Keratinocyte (primary cell): Measurements from ENCODE around the gene FABP3.

Experiments used
- EZH2 ChIP-seq: IDR thresholded peaks from one replicate; pipeline ENCODE4 v1.6.1; 2012; ENCODE audit warnings: inconsistent platforms, mild to moderate bottlenecking, low read length, moderate library complexity
- TF ChIP-seq, protein P1 (sequence below), 3 experiments: IDR thresholded peaks in 1 of 3; conservative IDR thresholded peaks in 1 of 3; optimal IDR thresholded peaks in 1 of 3; 2 replicates in 2 of 3; 3 replicates in 1 of 3; pipeline versions ENCODE3 to v1.5.1; 2011; ENCODE audit warnings: low read length in 3 of 3, mild to moderate bottlenecking in 3 of 3, moderate library complexity in 2 of 3, control low read depth in 1 of 3, inconsistent platforms in 1 of 3; ENCODE audit not compliant: insufficient read depth in 2 of 3; ENCODE audit errors: extremely low read depth in 1 of 3

DNA sequence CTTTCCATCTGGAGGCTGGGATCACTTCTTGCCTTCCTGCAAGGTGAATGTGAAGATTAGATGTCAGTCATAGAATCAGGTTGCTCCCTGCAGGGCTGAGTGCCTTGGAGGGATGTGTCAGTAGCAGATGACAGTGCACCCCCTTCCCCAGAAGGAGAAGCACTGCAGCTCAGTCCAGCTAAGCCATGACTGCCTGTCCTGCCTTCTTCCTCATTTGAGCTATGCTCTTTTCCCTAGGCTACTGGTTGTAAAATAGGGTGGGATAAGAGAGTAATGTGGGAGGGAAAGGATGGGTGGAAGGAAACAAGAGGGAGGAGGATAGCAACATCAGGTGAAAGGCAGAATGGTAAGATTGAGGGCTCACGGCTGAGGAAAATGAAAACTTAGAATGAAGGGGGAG lies 11.1 kb upstream of the FABP3 start:
- TF ChIP-seq, protein P1, sequence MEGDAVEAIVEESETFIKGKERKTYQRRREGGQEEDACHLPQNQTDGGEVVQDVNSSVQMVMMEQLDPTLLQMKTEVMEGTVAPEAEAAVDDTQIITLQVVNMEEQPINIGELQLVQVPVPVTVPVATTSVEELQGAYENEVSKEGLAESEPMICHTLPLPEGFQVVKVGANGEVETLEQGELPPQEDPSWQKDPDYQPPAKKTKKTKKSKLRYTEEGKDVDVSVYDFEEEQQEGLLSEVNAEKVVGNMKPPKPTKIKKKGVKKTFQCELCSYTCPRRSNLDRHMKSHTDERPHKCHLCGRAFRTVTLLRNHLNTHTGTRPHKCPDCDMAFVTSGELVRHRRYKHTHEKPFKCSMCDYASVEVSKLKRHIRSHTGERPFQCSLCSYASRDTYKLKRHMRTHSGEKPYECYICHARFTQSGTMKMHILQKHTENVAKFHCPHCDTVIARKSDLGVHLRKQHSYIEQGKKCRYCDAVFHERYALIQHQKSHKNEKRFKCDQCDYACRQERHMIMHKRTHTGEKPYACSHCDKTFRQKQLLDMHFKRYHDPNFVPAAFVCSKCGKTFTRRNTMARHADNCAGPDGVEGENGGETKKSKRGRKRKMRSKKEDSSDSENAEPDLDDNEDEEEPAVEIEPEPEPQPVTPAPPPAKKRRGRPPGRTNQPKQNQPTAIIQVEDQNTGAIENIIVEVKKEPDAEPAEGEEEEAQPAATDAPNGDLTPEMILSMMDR (optimal IDR thresholded peaks at IDR 0.05 in 1 of 3, IDR thresholded peaks at IDR 0.05 in 1 of 3, conservative IDR thresholded peaks at IDR 0.05 in 1 of 3; ENCODE audit: extremely low read depth in 1 of 3, insufficient read depth in 2 of 3, low read length in 3 of 3), result no peak
- TF ChIP-seq EZH2, result no peak
